A549 (cell line): Measurements from ENCODE around the gene FRMD1. TPM values are rescaled to one million over a fixed set of nuclear protein-coding genes. Genes with fewer than 3 reads are reported as not detected.
"Not testable (repeated sequence)": the region's sequence is repeated elsewhere in the genome, so short reads cannot be mapped to it uniquely, and the experiment has no call there.

ENCODE experiments used
- ATAC-seq, 2 experiments: fragments of 200-7000 bp in 1 of 2; fragments of >200 bp in 1 of 2; cut with Nextera tagmentation in 1 of 2; cut with Tn5 transposase in 1 of 2; 3 replicates each; pipeline versions ENCODE4 v1.8.0 to v1.9.1; 2018 to 2020; ENCODE audit warnings: mild to moderate bottlenecking in 1 of 2, moderate library complexity in 1 of 2
- CTCF ChIA-PET: fragments of 300-600 bp; sonication (Branson Sonifier 250); formaldehyde crosslinking; extraction: SDS; loops from one replicate; lab custom pipeline; 2021; ENCODE audit warnings: antibody characterized with exemption, inconsistent platforms; lab: Yijun Ruan, JAX
- POLR2A ChIA-PET: fragments of 350-600 bp; formaldehyde crosslinking; extraction: SDS; loops from one replicate; lab custom pipeline; 2021; ENCODE audit warnings: antibody characterized with exemption, inconsistent platforms; lab: Yijun Ruan, JAX
- DNase-seq, 2 experiments: peaks; one replicate each; pipeline versions ENCODE4 v3.0.0 to v3.0.0-alpha.2; 2011 to 2016; ENCODE audit warnings: low read depth in 1 of 2, low spot score in 1 of 2
- FAIRE-seq: peaks from 2 replicates; lab custom pipeline; 2011; peaks lifted over from hg19 to GRCh38; lab: Jason Lieb, UNC
- H3K27ac ChIP-seq, 2 experiments: fragments of >200 bp; sonication (Bioruptor Twin); formaldehyde crosslinking; 3 replicates each; pipeline ENCODE4 v1.5.1; 2016 to 2017
- H3K4me1 ChIP-seq: fragments of >200 bp; sonication (Bioruptor Twin); formaldehyde crosslinking; 3 replicates; pipeline ENCODE4 v1.6.1; 2016
- H3K4me2 ChIP-seq: fragments of >200 bp; sonication (Bioruptor Twin); formaldehyde crosslinking; 3 replicates; pipeline ENCODE4 v1.6.1; 2016
- H3K4me3 ChIP-seq: fragments of >200 bp; sonication (Bioruptor Twin); formaldehyde crosslinking; 3 replicates; pipeline ENCODE4 v1.5.1; 2016
- H3K9me3 ChIP-seq: fragments of >200 bp; sonication (Bioruptor Twin); formaldehyde crosslinking; 3 replicates; pipeline ENCODE4 v1.6.1; 2016
- BHLHE40 ChIP-seq: IDR thresholded peaks from 2 replicates; pipeline ENCODE4 v1.6.1; 2012; ENCODE audit warnings: low read depth, low read length, inconsistent platforms
- CBX2 ChIP-seq: fragments of 200-600 bp; sonication (generic); IDR thresholded peaks from 2 replicates; pipeline ENCODE4 v1.6.1; 2016; ENCODE audit warnings: low read depth, mild to moderate bottlenecking, borderline replicate concordance
- CBX8 ChIP-seq: fragments of 200-600 bp; sonication (generic); IDR thresholded peaks from 2 replicates; pipeline ENCODE4 v1.6.1; 2016
- CEBPB ChIP-seq, 2 experiments: fragments of >200 bp in 1 of 2; sonication (Bioruptor Twin) in 1 of 2; formaldehyde crosslinking in 1 of 2; IDR thresholded peaks; 2 replicates each; pipeline ENCODE4 v1.6.1; 2012 to 2016
- CHD2 ChIP-seq: fragments of 150-350 bp; IDR thresholded peaks from 2 replicates; pipeline ENCODE4 v1.6.1; 2014; ENCODE audit warnings: low read length; ENCODE audit not compliant: partially characterized antibody
- EHF ChIP-seq: fragments of 250-450 bp; sonication (Bioruptor Pico); IDR thresholded peaks from 2 replicates; pipeline ENCODE4 v1.5.0; 2020; ENCODE audit warnings: mild to moderate bottlenecking
- EP300 ChIP-seq, 2 experiments: fragments of >200 bp; sonication (Bioruptor Twin); formaldehyde crosslinking; IDR thresholded peaks; 2 replicates in 1 of 2; 3 replicates in 1 of 2; pipeline ENCODE4 v1.6.1; 2016 to 2017
- ESRRA ChIP-seq: fragments of 150-350 bp; IDR thresholded peaks from 2 replicates; pipeline ENCODE4 v1.6.1; 2014; ENCODE audit warnings: mild to moderate bottlenecking, low read length, borderline replicate concordance
- JUN ChIP-seq, 2 experiments: fragments of >200 bp; sonication (Bioruptor Twin); formaldehyde crosslinking; IDR thresholded peaks; 2 replicates in 1 of 2; 3 replicates in 1 of 2; pipeline ENCODE4 v1.6.1; 2016 to 2017
- KDM5A ChIP-seq: fragments of 200-600 bp; sonication (generic); IDR thresholded peaks from 2 replicates; pipeline ENCODE4 v1.6.1; 2016; ENCODE audit warnings: antibody characterized with exemption, mild to moderate bottlenecking
- MAZ ChIP-seq: fragments of 150-350 bp; IDR thresholded peaks from 2 replicates; pipeline ENCODE4 v1.6.1; 2014; ENCODE audit warnings: antibody characterized with exemption, low read depth, low read length, borderline replicate concordance
- NPAS2 ChIP-seq: fragments of 250-450 bp; sonication (Bioruptor Pico); IDR thresholded peaks from 2 replicates; pipeline ENCODE4 v1.8.0; 2022; ENCODE audit warnings: mild to moderate bottlenecking, moderate library complexity, borderline replicate concordance
- NR3C1 ChIP-seq: fragments of >200 bp; sonication (Bioruptor Twin); formaldehyde crosslinking; IDR thresholded peaks from 3 replicates; pipeline ENCODE4 v1.6.1; 2017
- RFX5 ChIP-seq: fragments of 450-650 bp; IDR thresholded peaks from 2 replicates; pipeline ENCODE4 v1.7.1; 2014; ENCODE audit warnings: antibody characterized with exemption, mild to moderate bottlenecking, moderate library complexity
- RNF2 ChIP-seq: fragments of 200-600 bp; sonication (generic); IDR thresholded peaks from 2 replicates; pipeline ENCODE4 v1.6.1; 2016; ENCODE audit warnings: low read depth, mild to moderate bottlenecking, antibody characterized with exemption, moderate library complexity, borderline replicate concordance
- TFCP2L1 ChIP-seq: fragments of 250-450 bp; sonication (Bioruptor Pico); IDR thresholded peaks from 2 replicates; pipeline ENCODE4 v1.5.0; 2021; ENCODE audit warnings: mild to moderate bottlenecking
- ZC3H11A ChIP-seq: fragments of 450-650 bp; IDR thresholded peaks from 2 replicates; pipeline ENCODE4 v1.6.1; 2014; ENCODE audit warnings: antibody characterized with exemption, mild to moderate bottlenecking
- ZFP36 ChIP-seq: fragments of 450-650 bp; IDR thresholded peaks from 2 replicates; pipeline ENCODE4 v1.6.1; 2014; ENCODE audit warnings: borderline replicate concordance; ENCODE audit not compliant: partially characterized antibody
- WGBS: methylation state at CpG from one replicate; pipeline ENCODE4 v1.1.6; 2017; ENCODE audit errors: missing lambda C conversion rate; 5-methylcytosine and 5-hydroxymethylcytosine counted together
- polyA plus RNA-seq, 4 experiments: library from polyadenylated mRNA; depleted of rRNA in 3 of 4; stranded (reverse); fragments of >200 nt; fragmentation: RNase III in 1 of 4; extraction: RNeasy Plus Mini Kit Qiagen cat#74134 plus additional on column Dnase treatment in 1 of 4; gene quantifications; 2 replicates in 3 of 4; 3 replicates in 1 of 4; pipeline ENCODE4 v1.2.3, GENCODE V29; 2011 to 2017
- TF ChIP-seq, protein P1 (sequence below): fragments of >200 bp; sonication (Bioruptor Twin); formaldehyde crosslinking; IDR thresholded peaks from 3 replicates; pipeline ENCODE4 v1.5.1; 2016
- TF ChIP-seq, protein P2 (sequence below): fragments of >200 bp; sonication (Bioruptor Twin); formaldehyde crosslinking; IDR thresholded peaks from 2 replicates; pipeline ENCODE4 v1.6.1; 2016
- TF ChIP-seq, protein P3 (sequence below): IDR thresholded peaks from 2 replicates; pipeline ENCODE4 v1.6.1; 2012
- TF ChIP-seq, protein P4 (sequence below): fragments of 250-450 bp; sonication (Bioruptor Pico); IDR thresholded peaks from 2 replicates; pipeline ENCODE4 v1.5.0; 2021; ENCODE audit warnings: mild to moderate bottlenecking, moderate library complexity, borderline replicate concordance

The FRMD1 gene
- polyA plus RNA-seq, 2 of the 4 experiments (the other 2 are of a cell fraction): not detected

DNA sequence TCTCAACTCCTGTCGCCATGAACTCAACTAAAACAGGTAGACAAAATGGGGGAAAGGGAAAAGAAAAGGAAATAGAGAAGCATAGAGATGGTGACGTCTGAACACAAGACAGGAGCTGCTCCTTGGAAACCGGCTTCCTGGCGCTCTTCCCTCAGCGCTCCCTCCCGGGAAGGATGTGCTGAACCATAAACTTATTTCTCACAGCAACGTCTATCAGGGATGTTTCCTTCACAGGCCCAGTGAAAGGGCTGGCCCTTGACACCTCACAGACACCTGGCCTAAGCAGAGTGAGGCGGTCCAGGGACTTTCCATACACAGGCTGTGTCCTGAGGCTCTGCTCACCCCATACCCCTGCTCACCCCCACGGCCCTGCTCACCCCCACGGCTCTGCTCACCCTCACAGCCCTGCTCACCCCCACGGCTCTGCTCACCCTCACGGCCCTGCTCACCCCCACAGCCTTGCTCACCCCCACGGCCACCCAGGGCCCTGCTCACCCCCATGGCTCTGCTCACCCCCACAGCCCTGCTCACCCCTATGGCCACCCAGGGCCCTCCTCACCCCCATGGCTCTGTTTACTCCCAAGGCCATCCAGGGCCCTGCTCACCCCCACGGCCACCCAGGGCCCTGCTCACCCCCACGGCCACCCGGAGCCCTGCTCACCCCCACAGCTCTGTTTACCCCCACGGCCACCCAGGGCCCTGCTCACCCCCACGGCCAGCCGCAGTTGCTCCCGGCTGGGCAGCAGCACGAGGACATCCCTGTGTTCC lies 653 bp downstream of the FRMD1 start:
- DNase-seq (no peak), FAIRE-seq (no peak), ATAC-seq (no peak)
- Histone ChIP-seq H3K27ac (no peak overlapping the region), H3K4me3 (no peak overlapping the region), H3K4me2 (no peak overlapping the region), H3K4me1 (no peaks in the 10 kb centered on the region), H3K9me3 (no peaks in the 10 kb centered on the region)
- ChIA-PET CTCF (interaction anchor here (1.6 kb wide), 1 partner anchor 18 kb away, joined by 5 read pairs; no protein-coding TSS in a partner anchor), POLR2A (no interaction called here)
- WGBS: 69% methylated on average over 8 of the region's 21 CpGs
- TF ChIP-seq RNF2: no peak
- TF ChIP-seq, all 56 proteins: peak for 0

DNA sequence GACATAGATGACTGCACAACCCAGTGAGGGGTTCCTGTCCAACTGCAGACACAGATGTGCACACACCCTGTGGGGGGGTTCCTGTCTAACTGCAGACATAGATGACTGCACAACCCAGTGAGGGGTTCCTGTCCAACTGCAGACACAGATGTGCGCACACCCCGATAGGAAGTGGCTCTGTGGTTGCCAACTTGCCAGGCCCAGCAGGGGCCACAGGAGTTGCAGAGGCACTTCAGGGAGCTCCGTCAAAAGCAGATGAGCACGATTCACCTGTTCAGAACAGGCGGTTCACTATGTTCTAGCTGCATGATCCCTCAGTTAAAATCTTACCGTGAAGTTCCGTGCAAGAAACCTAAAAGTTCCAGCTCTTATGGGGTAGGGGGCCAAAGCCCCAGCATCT lies 1.6 kb downstream of the FRMD1 start:
- CTCF ChIA-PET: interaction anchor here (1.0 to 1.6 kb wide), 2 partner anchors 10 to 17 kb away, joined by 3 to 5 read pairs; no protein-coding TSS in a partner anchor
- FAIRE-seq, POLR2A ChIA-PET, DNase-seq, H3K27ac ChIP-seq, H3K9me3 ChIP-seq, H3K4me2 ChIP-seq, ATAC-seq, H3K4me3 ChIP-seq, H3K4me1 ChIP-seq: not testable (repeated sequence)
- 81% methylated on average over 5 of the region's 7 CpGs for WGBS

DNA sequence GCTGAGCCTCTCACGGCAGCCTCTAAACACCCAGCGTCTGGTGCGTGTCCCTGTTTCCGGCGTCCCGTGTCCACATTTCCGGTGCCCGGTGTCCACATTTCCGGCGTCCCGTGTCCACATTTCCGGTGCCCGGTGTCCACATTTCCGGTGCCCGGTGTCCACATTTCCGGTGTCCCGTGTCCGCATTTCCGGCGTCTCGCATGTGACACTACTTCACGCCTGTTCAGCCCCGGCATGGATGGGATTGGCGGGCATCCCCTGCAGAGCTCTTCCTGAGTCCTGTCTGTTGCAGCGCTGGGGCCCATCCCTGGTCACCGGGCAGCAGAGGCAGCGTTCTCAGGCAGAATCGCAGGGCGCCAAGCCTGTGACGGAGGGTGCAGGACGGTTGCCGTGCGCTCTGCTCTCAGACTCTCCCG lies 3.2 kb downstream of the FRMD1 start:
- no peak for TF ChIP-seq ZC3H11A
- no peak for TF ChIP-seq RFX5
- TF ChIP-seq MAZ: no peak
- TF ChIP-seq, protein P1, sequence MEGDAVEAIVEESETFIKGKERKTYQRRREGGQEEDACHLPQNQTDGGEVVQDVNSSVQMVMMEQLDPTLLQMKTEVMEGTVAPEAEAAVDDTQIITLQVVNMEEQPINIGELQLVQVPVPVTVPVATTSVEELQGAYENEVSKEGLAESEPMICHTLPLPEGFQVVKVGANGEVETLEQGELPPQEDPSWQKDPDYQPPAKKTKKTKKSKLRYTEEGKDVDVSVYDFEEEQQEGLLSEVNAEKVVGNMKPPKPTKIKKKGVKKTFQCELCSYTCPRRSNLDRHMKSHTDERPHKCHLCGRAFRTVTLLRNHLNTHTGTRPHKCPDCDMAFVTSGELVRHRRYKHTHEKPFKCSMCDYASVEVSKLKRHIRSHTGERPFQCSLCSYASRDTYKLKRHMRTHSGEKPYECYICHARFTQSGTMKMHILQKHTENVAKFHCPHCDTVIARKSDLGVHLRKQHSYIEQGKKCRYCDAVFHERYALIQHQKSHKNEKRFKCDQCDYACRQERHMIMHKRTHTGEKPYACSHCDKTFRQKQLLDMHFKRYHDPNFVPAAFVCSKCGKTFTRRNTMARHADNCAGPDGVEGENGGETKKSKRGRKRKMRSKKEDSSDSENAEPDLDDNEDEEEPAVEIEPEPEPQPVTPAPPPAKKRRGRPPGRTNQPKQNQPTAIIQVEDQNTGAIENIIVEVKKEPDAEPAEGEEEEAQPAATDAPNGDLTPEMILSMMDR: no peak
- TF ChIP-seq EP300 (IDR thresholded peaks at IDR 0.05): no peak
- TF ChIP-seq TFCP2L1: no peak
- no peak for TF ChIP-seq CBX2
- TF ChIP-seq, protein P2, sequence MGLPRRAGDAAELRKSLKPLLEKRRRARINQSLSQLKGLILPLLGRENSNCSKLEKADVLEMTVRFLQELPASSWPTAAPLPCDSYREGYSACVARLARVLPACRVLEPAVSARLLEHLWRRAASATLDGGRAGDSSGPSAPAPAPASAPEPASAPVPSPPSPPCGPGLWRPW: no peak
- TF ChIP-seq KDM5A: no peak
- no peak for TF ChIP-seq NPAS2 (CRISPR knock-in tag)
- TF ChIP-seq ZFP36: no peak
- H3K4me2 ChIP-seq: no peak overlapping the region
- no peak overlapping the region for H3K4me3 ChIP-seq
- no peaks in the 10 kb centered on the region for H3K9me3 ChIP-seq
- DNase-seq (no peak), ATAC-seq (no peak), FAIRE-seq (no peak)
- CTCF ChIA-PET: no interaction called here
- H3K4me1 ChIP-seq: no peaks in the 10 kb centered on the region
- H3K27ac ChIP-seq: no peak overlapping the region
- POLR2A ChIA-PET: no interaction called here
- 77% methylated on average over 24 of the region's 34 CpGs for WGBS

DNA sequence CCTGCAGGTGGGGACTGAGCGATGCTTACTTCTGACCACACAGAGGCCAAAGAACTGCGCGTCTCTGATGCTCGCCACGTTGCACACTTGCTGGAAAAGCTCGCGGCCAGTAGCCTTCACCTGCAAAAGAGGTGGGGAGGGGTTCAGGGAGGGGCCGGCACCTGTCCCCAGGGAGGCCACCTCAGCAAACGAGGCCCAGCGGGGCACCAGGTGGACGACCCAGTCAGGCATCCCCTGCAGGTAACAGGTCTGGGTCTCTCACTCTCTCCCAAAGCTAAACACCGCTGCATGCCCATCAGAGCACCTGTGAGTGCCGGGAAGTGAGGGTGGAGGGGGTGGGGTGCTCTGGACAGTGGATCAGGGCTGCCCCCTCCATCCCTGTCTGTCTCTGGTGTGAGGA lies 3.8 kb downstream of the FRMD1 start:
- CTCF ChIA-PET: no interaction called here
- WGBS: 86% methylated on average over 6 of the region's 13 CpGs

More for the DNA sequence above, 3.8 kb downstream of the FRMD1 start:
- Histone ChIP-seq H3K4me1 (no peaks in the 10 kb centered on the region), H3K9me3 (no peaks in the 10 kb centered on the region), H3K27ac (no peak overlapping the region), H3K4me2 (no peak overlapping the region), H3K4me3 (no peak overlapping the region)
- no peak for FAIRE-seq
- POLR2A ChIA-PET: no interaction called here
- ATAC-seq: no peak
- no peak for DNase-seq
- TF ChIP-seq, protein P3, sequence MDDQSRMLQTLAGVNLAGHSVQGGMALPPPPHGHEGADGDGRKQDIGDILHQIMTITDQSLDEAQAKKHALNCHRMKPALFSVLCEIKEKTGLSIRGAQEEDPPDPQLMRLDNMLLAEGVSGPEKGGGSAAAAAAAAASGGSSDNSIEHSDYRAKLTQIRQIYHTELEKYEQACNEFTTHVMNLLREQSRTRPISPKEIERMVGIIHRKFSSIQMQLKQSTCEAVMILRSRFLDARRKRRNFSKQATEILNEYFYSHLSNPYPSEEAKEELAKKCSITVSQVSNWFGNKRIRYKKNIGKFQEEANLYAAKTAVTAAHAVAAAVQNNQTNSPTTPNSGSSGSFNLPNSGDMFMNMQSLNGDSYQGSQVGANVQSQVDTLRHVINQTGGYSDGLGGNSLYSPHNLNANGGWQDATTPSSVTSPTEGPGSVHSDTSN: no peak
- TF ChIP-seq, protein P1: no peak
- TF ChIP-seq CBX8 (no peak), ESRRA (no peak), JUN (IDR thresholded peaks at IDR 0.05) (no peak), BHLHE40 (no peak), EHF (CRISPR knock-in tag) (no peak), CHD2 (no peak), NR3C1 (no peak), RFX5 (no peak), CEBPB (IDR thresholded peaks at IDR 0.05) (no peak), EP300 (IDR thresholded peaks at IDR 0.05) (no peak)
- TF ChIP-seq, protein P4, sequence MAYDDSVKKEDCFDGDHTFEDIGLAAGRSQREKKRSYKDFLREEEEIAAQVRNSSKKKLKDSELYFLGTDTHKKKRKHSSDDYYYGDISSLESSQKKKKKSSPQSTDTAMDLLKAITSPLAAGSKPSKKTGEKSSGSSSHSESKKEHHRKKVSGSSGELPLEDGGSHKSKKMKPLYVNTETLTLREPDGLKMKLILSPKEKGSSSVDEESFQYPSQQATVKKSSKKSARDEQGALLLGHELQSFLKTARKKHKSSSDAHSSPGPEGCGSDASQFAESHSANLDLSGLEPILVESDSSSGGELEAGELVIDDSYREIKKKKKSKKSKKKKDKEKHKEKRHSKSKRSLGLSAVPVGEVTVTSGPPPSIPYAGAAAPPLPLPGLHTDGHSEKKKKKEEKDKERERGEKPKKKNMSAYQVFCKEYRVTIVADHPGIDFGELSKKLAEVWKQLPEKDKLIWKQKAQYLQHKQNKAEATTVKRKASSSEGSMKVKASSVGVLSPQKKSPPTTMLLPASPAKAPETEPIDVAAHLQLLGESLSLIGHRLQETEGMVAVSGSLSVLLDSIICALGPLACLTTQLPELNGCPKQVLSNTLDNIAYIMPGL: no peak
